Measurements from ENCODE around the gene LONP1.

DNA sequence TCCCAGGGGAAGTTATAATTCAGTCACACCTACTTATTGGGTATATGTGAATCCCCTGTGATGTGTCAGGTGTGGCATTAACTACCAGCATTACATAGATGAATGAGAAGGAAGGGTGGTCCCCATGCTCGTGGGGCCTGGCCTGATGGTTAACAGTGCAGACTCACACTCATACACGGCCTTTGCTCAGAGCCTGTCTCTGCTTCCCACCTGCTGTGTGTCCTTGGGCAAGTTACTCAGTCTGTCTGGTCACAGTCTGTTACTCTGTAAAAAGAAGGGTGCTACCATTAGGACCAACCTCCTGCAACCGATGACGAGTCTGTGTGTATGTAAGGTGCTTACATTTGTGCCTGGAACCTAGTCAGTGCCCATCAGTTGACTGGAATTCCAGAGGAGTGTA lies 73.2 kb downstream of the LONP1 start:
- TF ChIP-seq, protein P1, sequence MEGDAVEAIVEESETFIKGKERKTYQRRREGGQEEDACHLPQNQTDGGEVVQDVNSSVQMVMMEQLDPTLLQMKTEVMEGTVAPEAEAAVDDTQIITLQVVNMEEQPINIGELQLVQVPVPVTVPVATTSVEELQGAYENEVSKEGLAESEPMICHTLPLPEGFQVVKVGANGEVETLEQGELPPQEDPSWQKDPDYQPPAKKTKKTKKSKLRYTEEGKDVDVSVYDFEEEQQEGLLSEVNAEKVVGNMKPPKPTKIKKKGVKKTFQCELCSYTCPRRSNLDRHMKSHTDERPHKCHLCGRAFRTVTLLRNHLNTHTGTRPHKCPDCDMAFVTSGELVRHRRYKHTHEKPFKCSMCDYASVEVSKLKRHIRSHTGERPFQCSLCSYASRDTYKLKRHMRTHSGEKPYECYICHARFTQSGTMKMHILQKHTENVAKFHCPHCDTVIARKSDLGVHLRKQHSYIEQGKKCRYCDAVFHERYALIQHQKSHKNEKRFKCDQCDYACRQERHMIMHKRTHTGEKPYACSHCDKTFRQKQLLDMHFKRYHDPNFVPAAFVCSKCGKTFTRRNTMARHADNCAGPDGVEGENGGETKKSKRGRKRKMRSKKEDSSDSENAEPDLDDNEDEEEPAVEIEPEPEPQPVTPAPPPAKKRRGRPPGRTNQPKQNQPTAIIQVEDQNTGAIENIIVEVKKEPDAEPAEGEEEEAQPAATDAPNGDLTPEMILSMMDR (IDR thresholded peaks at IDR 0.05; ENCODE audit: low read length), result no peak
- TF ChIP-seq EZH2 (optimal IDR thresholded peaks at IDR 0.05; ENCODE audit: low read depth, low read length), result no peak
